ENCODE results near the gene CMTM6.

GRCh38 chr3:32542807-32543206, 40.2 kb upstream of the CMTM6 start:
- TF ChIP-seq CTCF (IDR thresholded peaks at IDR 0.05) (no peak), POLR2AphosphoS5 (IDR thresholded peaks at IDR 0.05) (no peak)

Data from prostate gland (tissue), 2 donors.